Stimulated activated CD8-positive, alpha-beta memory T cell treated with anti-CD3 and anti-CD28 coated beads, Interleukin-12 subunit alpha, Interleukin-12 subunit beta, amount 100 ng/mL, for 24 hours (primary cell): ENCODE data around the gene OR10H4.
"Not testable (repeated sequence)": the region's sequence is repeated elsewhere in the genome, so short reads cannot be mapped to it uniquely, and the experiment has no call there.

ENCODE experiments used
- DNase-seq: peaks from one replicate; pipeline ENCODE4 v3.0.0-alpha.2; 2020; ENCODE audit errors: extremely low read depth

Gene OR10H4

DNA sequence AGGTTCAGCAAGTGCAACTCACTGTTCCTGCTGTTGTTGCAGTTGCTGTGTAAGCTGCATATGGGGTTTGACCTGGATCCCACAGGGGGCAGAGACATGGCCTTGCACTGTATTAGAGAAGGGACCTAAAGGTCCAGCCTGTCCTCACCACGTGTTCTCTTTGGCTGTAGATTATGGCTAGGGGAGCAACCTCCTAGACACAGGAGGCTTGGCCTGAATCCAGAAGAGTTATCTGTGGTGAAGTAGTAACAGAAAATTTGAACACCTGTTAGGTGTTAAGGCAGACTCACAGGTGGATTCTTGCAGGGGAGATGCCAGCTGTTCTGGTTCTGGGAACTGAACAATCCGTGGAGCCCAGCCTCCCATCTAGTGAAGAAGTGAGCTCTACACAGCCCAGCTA, 11.0 kb upstream of the OR10H4 start:
- DNase-seq: no peak

DNA sequence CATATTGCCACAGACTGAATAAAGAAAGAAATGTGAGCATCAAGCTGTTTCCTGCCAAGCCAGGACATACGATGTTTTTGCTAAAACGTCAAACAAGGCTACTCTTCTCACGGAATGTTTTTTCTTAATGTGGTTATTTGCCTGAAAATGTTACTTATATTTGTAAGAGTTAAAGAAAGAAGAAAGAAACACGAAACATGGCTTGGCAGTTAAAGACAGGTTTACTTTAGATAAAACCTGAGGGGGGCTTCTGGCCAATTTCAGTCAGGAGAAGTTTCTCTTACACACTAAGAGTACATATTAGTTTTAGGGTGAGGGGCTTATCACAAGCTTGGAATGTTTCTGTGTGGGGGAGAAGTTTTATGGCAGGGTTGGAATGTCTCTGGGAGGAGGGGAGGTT, 4.4 kb upstream of the OR10H4 start:
- DNase-seq: no peak

DNA sequence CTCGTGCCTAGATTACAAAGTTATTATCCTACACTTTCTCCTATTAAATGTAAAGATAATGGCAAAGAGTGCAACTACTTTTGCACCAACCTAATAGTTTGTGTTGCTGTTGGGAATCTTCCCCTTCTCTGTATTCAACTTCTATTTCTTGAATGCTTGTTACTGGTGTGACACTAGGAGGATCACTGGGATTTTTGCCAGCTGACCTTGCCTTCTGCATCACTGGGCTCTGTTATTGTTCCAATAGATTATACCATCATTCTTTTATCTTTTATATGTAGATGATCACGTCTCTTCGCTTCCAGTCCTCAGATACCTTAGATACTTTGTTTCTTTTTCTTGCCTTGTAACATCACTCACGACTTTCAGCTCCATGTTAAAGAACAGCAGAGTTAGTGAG, 3.5 kb upstream of the OR10H4 start:
- DNase-seq: no peak

DNA sequence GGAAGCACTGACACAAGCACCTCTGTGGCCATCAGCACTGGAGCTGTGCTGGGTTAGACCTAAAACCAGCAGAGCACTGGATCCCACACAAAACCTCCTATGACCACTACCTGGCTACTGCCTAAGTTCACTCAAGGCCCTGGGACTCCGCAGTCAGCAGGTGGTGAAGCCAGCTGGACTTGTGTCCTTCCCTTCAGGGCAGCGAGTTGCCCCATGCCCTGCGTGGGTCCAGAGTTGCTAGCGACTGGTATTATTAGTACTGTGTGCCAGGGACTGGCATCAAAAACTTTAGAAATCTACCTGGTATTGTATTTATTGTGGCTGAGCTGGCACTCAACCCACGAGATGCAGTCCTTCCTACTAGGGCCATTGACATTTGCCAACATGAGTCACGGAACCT, 6.0 kb downstream of the OR10H4 start:
- no peak for DNase-seq

DNA sequence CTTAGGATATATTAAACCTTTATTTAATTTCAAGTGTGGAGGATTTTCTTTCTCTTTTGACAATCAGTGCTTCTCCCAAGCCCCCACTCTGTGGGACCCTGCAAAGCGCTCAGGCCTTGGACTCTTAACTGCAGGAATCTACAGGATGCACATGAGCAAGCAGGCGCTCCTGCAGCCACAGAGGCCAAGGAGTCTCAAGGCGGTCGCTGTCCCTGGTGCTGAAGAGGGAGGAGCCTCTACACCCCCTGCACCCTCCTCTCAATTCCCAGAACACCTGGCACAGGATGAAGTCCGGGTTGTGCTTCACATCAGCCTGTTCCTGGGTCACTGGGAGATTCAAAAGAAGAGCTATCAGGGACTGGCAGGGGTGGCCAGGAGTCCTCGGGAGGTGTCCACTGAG, 13.5 kb downstream of the OR10H4 start:
- DNase-seq: no peak

DNA sequence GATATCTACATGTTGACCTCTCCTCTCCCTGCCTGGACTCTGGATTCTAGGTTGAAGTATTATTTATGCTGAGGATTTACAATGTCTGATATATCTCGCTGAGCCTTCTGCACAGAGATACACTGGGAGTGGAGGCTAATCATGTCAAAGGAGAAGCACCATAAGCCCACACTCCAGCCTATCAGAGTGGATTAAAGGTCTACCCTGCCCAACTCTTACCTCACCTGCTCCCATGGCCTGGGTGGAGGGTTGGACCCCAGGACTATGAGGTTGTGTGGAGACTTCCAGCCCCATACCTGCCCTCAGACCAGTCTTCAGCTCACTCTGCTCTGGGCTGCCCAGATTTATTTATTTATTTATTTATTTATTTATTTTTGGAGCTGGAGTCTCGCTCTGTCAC, 15.4 kb downstream of the OR10H4 start:
- no peak for DNase-seq

DNA sequence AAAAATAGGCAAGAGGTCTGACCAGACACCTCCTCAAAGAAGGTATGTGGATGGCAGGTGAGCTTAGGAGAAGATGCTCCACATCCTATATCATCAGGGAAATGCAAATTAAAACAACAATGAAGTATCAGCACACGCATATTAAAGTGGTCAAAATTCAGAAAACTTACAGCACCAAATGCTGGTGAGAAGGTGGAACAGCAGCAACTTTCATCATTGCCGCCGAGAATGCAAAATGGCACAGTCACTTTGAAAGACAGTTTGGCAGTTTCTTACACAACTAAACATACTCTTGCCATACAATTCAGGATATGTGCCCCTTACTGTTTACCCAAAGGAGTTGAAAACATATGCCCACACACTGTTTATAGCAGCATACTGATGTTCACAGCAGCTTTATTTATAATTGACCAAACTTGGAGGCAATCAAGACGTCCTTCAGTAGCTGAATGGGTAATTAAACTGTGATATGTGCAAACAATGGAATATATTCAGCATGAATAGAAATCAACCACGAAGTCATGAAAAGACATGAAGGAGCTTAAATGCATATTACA, 22.5 kb downstream of the OR10H4 start:
- DNase-seq: no peak

DNA sequence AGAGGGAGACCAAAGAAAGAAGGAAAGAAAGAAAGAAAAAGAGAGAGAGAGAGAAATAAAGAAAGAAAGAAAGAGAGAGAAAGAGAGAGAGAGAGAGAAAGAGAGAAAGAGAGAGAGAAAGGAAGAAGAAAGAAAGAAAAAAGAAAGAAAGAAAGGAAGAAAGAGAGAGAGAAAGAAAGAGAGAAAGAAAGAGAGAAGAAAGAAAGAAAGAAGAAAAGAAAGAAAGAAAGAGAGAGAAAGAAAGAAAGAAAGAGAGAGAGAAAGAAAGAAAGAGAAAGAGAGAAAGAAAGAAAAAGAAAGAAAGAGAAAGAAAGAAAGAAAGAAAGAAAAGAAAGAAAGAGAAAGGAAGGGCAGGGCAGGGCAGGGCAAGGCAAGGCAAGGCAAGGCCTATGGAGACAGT, 23.2 kb downstream of the OR10H4 start:
- not testable (repeated sequence) for DNase-seq

DNA sequence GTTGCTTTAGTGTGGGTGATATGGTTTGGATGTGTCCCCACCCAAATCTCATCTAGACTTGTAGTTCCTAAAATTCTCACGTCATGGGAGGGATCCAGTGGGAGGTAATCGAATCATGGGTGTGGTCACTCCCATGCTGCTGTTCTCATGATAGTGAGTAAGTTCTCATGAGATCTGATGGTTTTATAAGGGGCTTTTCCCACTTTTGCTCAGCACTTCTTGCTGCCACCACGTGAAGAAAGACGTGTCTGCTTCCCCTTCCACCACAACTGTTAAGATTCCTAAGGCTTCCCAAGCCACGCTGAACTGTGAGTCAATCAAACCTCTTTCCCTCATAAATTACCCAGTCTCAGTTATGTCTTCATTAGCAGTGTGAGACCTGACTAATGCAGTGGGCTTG, 26.0 kb downstream of the OR10H4 start:
- DNase-seq: no peak

DNA sequence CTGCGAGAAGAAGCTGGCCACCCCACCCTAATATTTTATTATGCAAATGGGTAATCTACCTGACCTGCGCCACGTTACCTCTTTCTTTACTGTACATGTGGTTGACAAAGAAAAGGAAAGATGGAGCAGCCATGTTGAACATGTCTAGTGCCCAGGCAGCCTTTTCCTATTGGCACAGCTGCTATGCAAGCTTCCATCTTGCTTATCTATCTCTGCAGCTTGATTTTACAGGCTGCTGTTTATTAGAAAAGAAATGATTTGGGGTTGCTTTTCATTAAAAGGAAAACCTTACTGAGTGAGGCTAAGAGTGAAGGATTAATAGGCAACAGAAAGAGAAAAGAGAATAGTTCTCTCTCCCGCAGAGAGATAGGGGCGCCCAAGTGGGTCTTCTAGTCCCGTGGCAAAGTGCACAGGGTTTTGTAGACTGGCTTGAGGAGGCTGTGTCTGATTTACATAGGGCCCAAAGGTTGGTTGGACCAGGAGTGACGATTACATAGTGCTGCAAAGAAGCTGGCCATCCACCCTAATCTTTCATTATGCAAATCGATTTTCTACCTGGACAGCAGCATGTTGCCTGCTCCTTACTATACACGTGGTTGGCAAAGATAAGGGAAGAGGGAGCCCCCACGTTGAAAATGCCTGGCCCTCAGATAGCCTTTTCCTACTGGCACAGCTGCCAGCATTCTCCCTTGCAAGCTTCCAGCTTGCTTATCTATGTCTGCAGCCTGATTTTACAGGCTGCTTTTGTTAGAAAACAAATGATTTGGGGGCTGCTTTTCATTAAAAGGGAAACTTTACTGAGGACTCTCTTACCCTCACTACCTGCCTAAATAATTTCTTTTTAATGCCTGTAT, 28.3 kb downstream of the OR10H4 start:
- DNase-seq: no peak

DNA sequence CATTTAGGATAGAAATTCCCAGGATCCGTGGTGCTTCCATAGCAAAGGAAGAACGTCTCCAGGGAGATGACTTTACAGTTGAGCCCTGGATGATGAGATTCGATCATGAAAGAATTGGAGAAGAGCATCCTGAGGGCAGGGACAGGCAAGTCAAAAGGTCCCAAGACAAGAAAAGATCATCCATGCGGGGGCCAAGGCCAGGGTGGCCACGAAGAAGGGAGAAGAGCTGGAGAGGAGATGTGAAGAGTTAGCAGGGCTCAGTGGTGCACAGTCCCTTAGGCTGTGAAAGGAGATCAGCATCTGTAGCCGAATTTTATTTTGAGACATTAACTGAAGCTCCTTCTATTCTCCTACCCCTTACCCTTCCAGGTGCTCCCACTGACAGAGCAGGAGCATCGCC, 28.9 kb downstream of the OR10H4 start:
- DNase-seq: no peak

DNA sequence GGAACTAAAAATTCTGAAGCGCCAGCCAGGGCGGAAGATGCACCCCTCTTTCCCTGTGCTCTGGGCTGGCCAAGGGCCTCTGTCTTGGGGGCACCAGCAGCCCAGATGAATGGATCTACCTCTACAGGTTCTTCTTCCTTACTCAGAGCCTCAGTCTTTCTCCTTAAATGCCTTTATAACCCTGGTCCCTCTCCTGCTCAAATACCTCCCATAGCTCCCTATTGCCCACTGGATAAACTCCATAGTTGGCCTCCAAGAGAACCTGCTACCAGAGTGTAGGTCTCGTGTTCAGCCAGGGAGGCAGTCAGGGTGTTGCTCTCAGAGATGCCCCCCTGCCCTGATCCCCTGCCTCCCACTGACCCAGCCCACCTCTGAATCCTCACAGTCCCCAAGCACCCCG, 30.5 kb downstream of the OR10H4 start:
- DNase-seq: no peak

DNA sequence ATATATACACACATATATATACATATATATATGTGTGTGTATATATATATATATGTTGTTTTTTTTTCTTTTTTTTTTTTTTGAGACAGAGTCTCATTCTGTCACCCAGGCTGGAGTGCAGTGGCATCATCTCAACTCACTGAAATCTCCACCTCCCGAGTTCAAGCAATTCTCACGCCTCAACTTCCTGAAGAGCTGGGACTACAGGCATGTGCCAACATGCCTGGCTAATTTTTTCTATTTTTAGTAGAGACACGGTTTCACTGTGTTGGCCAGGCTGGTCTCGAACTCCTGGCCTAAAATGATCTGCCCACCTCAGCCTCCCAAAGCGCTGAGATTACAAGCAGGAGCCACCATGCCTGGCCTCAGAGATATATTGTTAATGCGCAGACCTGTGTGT, 37.0 kb downstream of the OR10H4 start:
- DNase-seq: not testable (repeated sequence)

DNA sequence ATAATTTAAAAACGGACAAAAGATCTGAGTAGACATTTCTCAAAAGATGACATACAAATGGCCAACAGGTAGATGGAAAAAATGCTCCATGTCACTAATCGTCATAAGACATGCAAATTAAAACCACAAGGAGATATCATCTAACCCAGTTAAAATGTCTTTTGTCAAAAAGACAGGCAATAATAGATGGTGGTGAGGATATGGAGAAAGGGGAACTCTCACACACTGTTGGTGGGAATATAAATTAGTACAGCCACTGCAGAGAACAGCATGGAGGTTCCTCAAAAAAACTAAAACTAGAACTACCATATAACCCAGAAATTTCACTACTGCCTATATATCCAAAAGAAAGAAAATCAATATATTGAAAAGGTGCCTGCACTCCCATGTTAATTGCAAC, 37.9 kb downstream of the OR10H4 start:
- DNase-seq: no peak

DNA sequence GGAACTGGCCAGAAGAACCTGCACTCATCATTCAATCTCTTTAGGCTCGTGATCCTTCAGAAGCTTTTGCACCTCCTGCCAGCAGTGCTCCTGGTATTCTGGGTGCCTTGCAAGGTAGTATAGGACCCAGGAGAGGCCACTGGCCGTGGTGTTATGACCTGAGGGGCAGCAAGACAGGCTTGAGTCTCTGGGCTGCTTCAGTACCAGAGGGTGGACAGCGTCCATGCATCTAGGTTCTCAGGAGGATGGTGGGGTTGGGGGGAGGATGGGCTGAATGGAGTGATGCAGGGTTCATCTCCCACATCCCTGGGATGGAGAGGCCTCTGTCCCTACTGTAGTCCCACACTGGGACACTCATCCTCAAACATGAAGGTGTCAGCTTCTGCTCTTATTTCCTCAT, 41.1 kb downstream of the OR10H4 start:
- DNase-seq: no peak

DNA sequence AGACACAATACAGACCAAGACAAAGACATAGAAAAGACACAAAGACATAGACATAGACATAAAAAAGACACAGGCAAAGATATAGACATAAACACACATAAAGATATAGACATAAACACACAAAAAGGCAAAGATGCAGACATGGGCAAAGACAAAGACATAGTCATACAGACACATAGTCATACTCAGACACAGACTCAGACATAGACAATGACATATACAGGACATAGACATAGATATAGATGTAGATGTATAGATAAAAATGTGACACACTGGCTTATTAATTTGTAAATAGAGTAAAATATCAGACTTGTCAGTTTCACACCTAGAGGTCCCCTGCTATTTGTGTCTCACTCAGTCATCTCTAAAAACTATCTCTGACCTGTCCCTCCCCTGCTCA, 42.8 kb downstream of the OR10H4 start:
- no peak for DNase-seq

DNA sequence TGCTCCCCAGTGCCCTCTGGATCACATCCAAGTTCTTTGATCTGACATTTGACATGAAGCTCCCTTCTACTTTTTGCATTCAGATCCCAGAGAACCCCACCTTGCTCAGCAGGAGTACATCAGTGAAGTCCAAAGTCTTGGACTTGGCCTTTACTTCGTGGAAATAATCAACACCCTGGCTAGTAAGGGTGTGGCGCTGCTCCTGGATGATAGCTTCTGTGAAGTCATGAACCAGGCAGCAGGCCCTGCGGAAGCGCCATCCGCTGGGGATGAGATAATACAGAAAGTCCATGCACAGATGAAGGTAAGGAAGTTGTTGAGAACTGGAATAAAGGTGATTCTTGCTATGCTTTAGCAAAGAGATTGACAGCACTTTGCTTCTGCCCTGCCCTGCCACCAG, 43.2 kb downstream of the OR10H4 start:
- DNase-seq: no peak

DNA sequence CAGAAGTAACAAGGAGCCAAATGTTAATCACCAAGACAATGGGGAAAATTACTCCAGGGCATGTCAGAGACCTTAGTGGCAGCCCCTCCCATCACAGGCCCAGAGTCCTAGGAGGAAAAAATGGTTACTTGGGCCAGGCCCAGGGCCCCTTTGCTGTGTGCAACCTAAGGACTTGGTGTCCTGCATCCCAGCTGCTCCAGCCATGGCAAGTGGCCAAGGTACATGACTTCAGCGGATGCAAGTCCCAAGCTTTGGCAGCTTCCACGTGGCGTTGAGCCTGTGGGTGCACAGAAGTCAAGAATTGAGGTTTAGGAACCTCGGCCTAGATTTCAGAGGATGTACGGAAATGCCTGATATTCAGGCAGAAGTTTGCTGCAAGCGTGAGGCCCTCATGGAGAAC, 46.7 kb downstream of the OR10H4 start:
- DNase-seq: no peak

DNA sequence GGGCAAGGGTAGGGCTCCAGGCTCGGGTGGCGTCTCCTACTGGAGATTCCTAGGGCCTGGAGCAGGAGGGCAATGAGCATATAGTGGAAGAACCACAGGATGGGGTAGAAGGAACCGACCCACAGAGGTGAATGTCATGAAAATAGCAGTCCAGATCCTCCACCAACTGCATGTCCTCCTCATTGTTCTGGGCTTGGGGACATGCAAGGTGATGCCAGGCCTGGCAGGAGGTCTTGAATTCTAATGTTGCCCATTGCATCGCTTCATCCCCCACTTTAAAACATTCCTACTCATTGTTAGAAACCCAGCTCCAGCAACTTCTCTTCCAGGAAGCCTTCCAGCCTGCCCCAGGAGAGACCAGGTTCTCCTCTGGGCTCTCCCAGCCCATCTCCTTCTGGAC, 49.4 kb downstream of the OR10H4 start:
- no peak for DNase-seq
